Measurements from ENCODE around the gene DCAF11.

Gene DCAF11

GRCh38 chr14:24077086-24077485, 37.5 kb upstream of the DCAF11 start:
- no peak overlapping the region for H3K4me3 ChIP-seq
- no peak overlapping the region for H3K27ac ChIP-seq

GRCh38 chr14:24078146-24078545, 36.4 kb upstream of the DCAF11 start:
- H3K27ac ChIP-seq = no peak overlapping the region
- no peak overlapping the region for H3K4me3 ChIP-seq

- Histone ChIP-seq H3K27ac (no peak overlapping the region), H3K4me3 (no peak overlapping the region)
Observed at GRCh38 chr14:24079491-24080141, 35.0 kb upstream of the DCAF11 start.

- Histone ChIP-seq H3K4me3 (no peak overlapping the region), H3K27ac (no peak overlapping the region)
Observed at GRCh38 chr14:24080142-24080530, 34.4 kb upstream of the DCAF11 start.

GRCh38 chr14:24080888-24081738, 33.5 kb upstream of the DCAF11 start:
- Histone ChIP-seq H3K4me3 (peak overlapping the region; percentile 34 to 66 (median 53)), H3K27ac (peak overlapping the region in 14 of 21 experiments; percentile 9 to 76 (median 46))

- Histone ChIP-seq H3K27ac (peak overlapping the region in 10 of 21 experiments; percentile 9 to 76 (median 52)), H3K4me3 (peak overlapping the region; percentile 34 to 66 (median 53))
Observed at GRCh38 chr14:24081739-24082211, 32.8 kb upstream of the DCAF11 start.

GRCh38 chr14:24082411-24083080, 32.0 kb upstream of the DCAF11 start:
- Histone ChIP-seq H3K4me3 (no peak overlapping the region), H3K27ac (no peak overlapping the region)

- no peak overlapping the region for H3K27ac ChIP-seq
- H3K4me3 ChIP-seq = no peak overlapping the region
Observed at GRCh38 chr14:24083462-24083861, 31.1 kb upstream of the DCAF11 start.

- Histone ChIP-seq H3K4me3 (no peak overlapping the region), H3K27ac (no peak overlapping the region)
Observed at GRCh38 chr14:24084440-24084839, 30.1 kb upstream of the DCAF11 start.

GRCh38 chr14:24085215-24085614, 29.4 kb upstream of the DCAF11 start:
- H3K27ac ChIP-seq = no peak overlapping the region
- H3K4me3 ChIP-seq = no peak overlapping the region

- H3K4me3 ChIP-seq = no peak overlapping the region
- H3K27ac ChIP-seq = no peak overlapping the region
Observed at GRCh38 chr14:24086193-24086955, 28.2 kb upstream of the DCAF11 start.

- no peak overlapping the region for H3K27ac ChIP-seq
- no peak overlapping the region for H3K4me3 ChIP-seq
Observed at GRCh38 chr14:24087004-24087403, 27.6 kb upstream of the DCAF11 start.

- no peak overlapping the region for H3K27ac ChIP-seq
- no peak overlapping the region for H3K4me3 ChIP-seq
Observed at GRCh38 chr14:24088095-24088494, 26.5 kb upstream of the DCAF11 start.

- H3K27ac ChIP-seq = no peak overlapping the region
- H3K4me3 ChIP-seq = no peak overlapping the region
Observed at GRCh38 chr14:24089890-24090289, 24.7 kb upstream of the DCAF11 start.

- peak overlapping the region in 3 of 21 experiments; percentile 12 to 90 (median 14) for H3K27ac ChIP-seq
- H3K4me3 ChIP-seq = no peak overlapping the region
Observed at GRCh38 chr14:24092110-24092504, 22.5 kb upstream of the DCAF11 start.

GRCh38 chr14:24092505-24093206, 21.9 kb upstream of the DCAF11 start:
- peak overlapping the region in 12 of 21 experiments; percentile 14 to 100 (median 94) for H3K27ac ChIP-seq
- no peak overlapping the region for H3K4me3 ChIP-seq

GRCh38 chr14:24093207-24093900, 21.2 kb upstream of the DCAF11 start:
- H3K27ac ChIP-seq = peak overlapping the region in 18 of 21 experiments; percentile 45 to 100 (median 96)
- H3K4me3 ChIP-seq = peak overlapping the region in 6 of 7 experiments; percentile 62 to 94 (median 74)
